Pancreas (tissue), 10 donors: ENCODE data around the gene S1PR3. TPM values are rescaled to one million over a fixed set of nuclear protein-coding genes. Genes with fewer than 3 reads are reported as not detected.

ENCODE experiments used
- ATAC-seq, 4 donors: fragments of 200-7000 bp; cut with Tn5 transposase; one replicate each; pipeline versions ENCODE4 v1.8.0 to v1.9.1; 2020; ENCODE audit warnings: mild to moderate bottlenecking in 4 of 4, moderate library complexity in 4 of 4
- DNase-seq, 6 donors: peaks; one replicate each; pipeline ENCODE4 v3.0.0-alpha.2; 2020
- FAIRE-seq: peaks from 2 replicates; lab custom pipeline; 2012; peaks lifted over from hg19 to GRCh38; lab: Jason Lieb, UNC
- H3K27ac ChIP-seq, 4 donors: fragments of 200-600 bp; sonication (generic); 1 replicate in 3 of 4; 2 replicates in 1 of 4; pipeline versions ENCODE4 v1.5.0 to v1.8.0; 2020
- H3K27me3 ChIP-seq, 4 donors: fragments of 200-600 bp; one replicate each; pipeline ENCODE4 v1.8.0; 2021
- H3K36me3 ChIP-seq, 3 donors: fragments of 200-600 bp; sonication (generic) in 1 of 3; one replicate each; pipeline versions ENCODE4 v1.5.0 to v1.8.0; 2020 to 2021
- H3K4me1 ChIP-seq, 3 donors: fragments of 200-600 bp; one replicate each; pipeline ENCODE4 v1.8.0; 2021
- H3K4me3 ChIP-seq, 4 donors: fragments of 200-600 bp; sonication (generic) in 2 of 4; one replicate each; pipeline versions ENCODE4 v1.5.0 to v1.8.0; 2020 to 2021
- H3K9me3 ChIP-seq, 4 donors: fragments of 200-600 bp; one replicate each; pipeline ENCODE4 v1.8.0; 2021
- CTCF ChIP-seq, 4 donors: fragments of 200-600 bp; sonication (generic) in 3 of 4; IDR thresholded peaks; one replicate each; pipeline versions ENCODE4 v1.5.0 to v1.8.0; 2021; ENCODE audit warnings: antibody characterized with exemption in 4 of 4
- WGBS, 2 donors: extraction: QIAGEN DNeasy Blood & Tissue Kit; methylation state at CpG; one replicate each; pipeline ENCODE4 v1.1.7; 2013; 5-methylcytosine and 5-hydroxymethylcytosine counted together
- intact Hi-C, 3 donors: fragments of 100-400 bp; cut with DNase I; formaldehyde crosslinking; loops; one replicate each; pipeline versions ENCODE4 v1.11.1 to v1.14.2; 2022
- polyA plus RNA-seq, 2 donors: library from polyadenylated mRNA; stranded (reverse); fragments of 200-250 nt; gene quantifications; one replicate each; pipeline ENCODE4 v1.2.3, GENCODE V29; 2013
- total RNA-seq, 6 donors: library from RNA; stranded (reverse); fragmentation: NEBNext Ultra II Directional in 4 of 6; extraction: Animal tissue kit (Norgen Biotek cat#: 25700) in 4 of 6; gene quantifications; one replicate each; pipeline versions ENCODE4 v1.2.1 to v1.2.4, GENCODE V29; 2021 to 2023
- donor health status: healthy with polysubstance abuse.
- donor health status: DM: no; HTN: no; CAD: no; lungs with moderate emphysema.
- donor health status: DM: no; HTN: no; CAD: no.
- donor health status: control.
- donor health status: control.
- donor health status: Bipolar disorder and iron deficiency.
- donor health status: DM: yes; HTN: yes; CAD: no.
- donor health status: DM: no; HTN: no; CAD: no.
- donor health status: DM: no; HTN: no; CAD: no.
- donor health status: DM: yes; HTN: yes; CAD: no.

The S1PR3 gene
- total and polyA plus RNA-seq, 8 donors: 1.4 to 4.1 (median 2.2) TPM

- FAIRE-seq (no peak), ATAC-seq (no peak), DNase-seq (no peak)
- no peaks in the 10 kb centered on the region for H3K9me3 ChIP-seq
- no peaks in the 10 kb centered on the region for H3K27me3 ChIP-seq
- intact Hi-C loops: no loop called here
- TF ChIP-seq CTCF (IDR thresholded peaks at IDR 0.05): no peak
- peaks cover 0 to 6% (median 4%) of the 10 kb centered on the region in 3 donors for H3K4me1 ChIP-seq
- H3K4me3 ChIP-seq: no peak overlapping the region
- 92% methylated on average over 5 of the region's 5 CpGs for WGBS, 2 donors
- no peak overlapping the region for H3K27ac ChIP-seq
- H3K36me3 ChIP-seq: no peaks in the 10 kb centered on the region
Observed at GRCh38 chr9:88976890-88977257, 14.4 kb upstream of the S1PR3 start.

- Histone ChIP-seq H3K27ac (no peak overlapping the region), H3K27me3 (no peaks in the 10 kb centered on the region), H3K9me3 (no peaks in the 10 kb centered on the region), H3K4me1 (peaks cover 0 to 6% (median 4%) of the 10 kb centered on the region in 3 donors), H3K36me3 (no peaks in the 10 kb centered on the region), H3K4me3 (no peak overlapping the region)
- intact Hi-C loops: no loop called here
- DNase-seq: no peak
- 88 to 91% methylated on average over 5 of the region's 5 CpGs for WGBS, 2 donors
- FAIRE-seq: no peak
- TF ChIP-seq CTCF (IDR thresholded peaks at IDR 0.05): no peak
- no peak for ATAC-seq
Observed at GRCh38 chr9:88978034-88978433, 13.2 kb upstream of the S1PR3 start.

GRCh38 chr9:88979021-88979420 is 12.2 kb upstream of the S1PR3 start:
- no peak overlapping the region for H3K4me3 ChIP-seq
- no peaks in the 10 kb centered on the region for H3K9me3 ChIP-seq
- no peaks in the 10 kb centered on the region for H3K27me3 ChIP-seq
- no peaks in the 10 kb centered on the region for H3K36me3 ChIP-seq
- ATAC-seq (no peak), DNase-seq (no peak), FAIRE-seq (no peak)
- intact Hi-C loops: no loop called here
- WGBS, 2 donors: 90 to 93% methylated on average over 2 of the region's 2 CpGs
- H3K4me1 ChIP-seq: peaks cover 0 to 6% (median 4%) of the 10 kb centered on the region in 3 donors
- no peak overlapping the region for H3K27ac ChIP-seq
- no peak for TF ChIP-seq CTCF (IDR thresholded peaks at IDR 0.05)

GRCh38 chr9:88979791-88980190 is 11.5 kb upstream of the S1PR3 start:
- H3K4me1 ChIP-seq: peaks cover 0 to 4% (median 4%) of the 10 kb centered on the region in 3 donors
- H3K36me3 ChIP-seq: no peaks in the 10 kb centered on the region
- FAIRE-seq (no peak), ATAC-seq (no peak), DNase-seq (no peak)
- no peaks in the 10 kb centered on the region for H3K27me3 ChIP-seq
- no peaks in the 10 kb centered on the region for H3K9me3 ChIP-seq
- intact Hi-C loops: no loop called here
- 86 to 87% methylated on average over 2 of the region's 2 CpGs for WGBS, 2 donors
- no peak for TF ChIP-seq CTCF (IDR thresholded peaks at IDR 0.05)
- H3K27ac ChIP-seq: no peak overlapping the region
- no peak overlapping the region for H3K4me3 ChIP-seq

GRCh38 chr9:88980740-88981203 is 10.5 kb upstream of the S1PR3 start:
- no peaks in the 10 kb centered on the region for H3K36me3 ChIP-seq
- no peaks in the 10 kb centered on the region for H3K27me3 ChIP-seq
- no peak for TF ChIP-seq CTCF (IDR thresholded peaks at IDR 0.05)
- no peak for DNase-seq
- H3K4me1 ChIP-seq: no peaks in the 10 kb centered on the region
- intact Hi-C loops: no loop called here
- ATAC-seq: no peak
- no peak overlapping the region for H3K4me3 ChIP-seq
- no peak overlapping the region for H3K27ac ChIP-seq
- no peaks in the 10 kb centered on the region for H3K9me3 ChIP-seq
- no peak for FAIRE-seq
- WGBS, 2 donors: 53 to 67% methylated on average over 1 of the region's 1 CpG
